Trophoblast cell (in vitro differentiated cells and primary cell): ENCODE results near the gene LRRTM1.
A peak's percentile ranks its signal among the peaks of the same experiment; 100 is the strongest.

Source experiments
- DNase-seq, 2 donors: peaks; one replicate each; pipeline ENCODE4 v3.0.0-alpha.2; 2016
- H2AFZ ChIP-seq: 2 replicates; pipeline ENCODE4 v1.6.1; 2013; ENCODE audit warnings: low read length, moderate library complexity, mild to moderate bottlenecking; ENCODE audit not compliant: insufficient read depth, poor library complexity
- H2AK5ac ChIP-seq: 2 replicates; pipeline ENCODE4 v1.6.1; 2013; ENCODE audit warnings: mild to moderate bottlenecking, low read length
- H2BK120ac ChIP-seq: 2 replicates; pipeline ENCODE4 v1.6.1; 2013; ENCODE audit warnings: low read length, mild to moderate bottlenecking, moderate library complexity; ENCODE audit not compliant: insufficient read depth, poor library complexity
- H2BK12ac ChIP-seq: 2 replicates; pipeline ENCODE4 v1.6.1; 2013; ENCODE audit warnings: mild to moderate bottlenecking, low read length, moderate library complexity
- H2BK5ac ChIP-seq: 2 replicates; pipeline ENCODE4 v1.6.1; 2013; ENCODE audit warnings: low read length, low read depth, moderate library complexity, mild to moderate bottlenecking; ENCODE audit not compliant: poor library complexity
- H3K14ac ChIP-seq: 2 replicates; pipeline ENCODE4 v1.6.1; 2013; ENCODE audit warnings: mild to moderate bottlenecking, low read length
- H3K18ac ChIP-seq: 2 replicates; pipeline ENCODE4 v1.6.1; 2013; ENCODE audit warnings: mild to moderate bottlenecking, low read length
- H3K23ac ChIP-seq: 2 replicates; pipeline ENCODE4 v1.6.1; 2013; ENCODE audit warnings: low read length
- H3K27ac ChIP-seq: 2 replicates; pipeline ENCODE4 v1.5.1; 2013; ENCODE audit warnings: low read depth, mild to moderate bottlenecking, inconsistent platforms, low read length, moderate library complexity
- H3K27me3 ChIP-seq: 2 replicates; pipeline ENCODE4 v1.6.1; 2013; ENCODE audit warnings: inconsistent platforms, mild to moderate bottlenecking, low read length, moderate library complexity; ENCODE audit not compliant: insufficient read depth
- H3K36me3 ChIP-seq, 2 experiments: 1 replicate in 1 of 2; 2 replicates in 1 of 2; pipeline ENCODE4 v1.6.1; 2013; ENCODE audit warnings: low read length in 2 of 2, mild to moderate bottlenecking in 2 of 2, moderate library complexity in 1 of 2; ENCODE audit not compliant: insufficient read depth in 2 of 2, control insufficient read depth in 1 of 2
- H3K4ac ChIP-seq: 2 replicates; pipeline ENCODE4 v1.6.1; 2013; ENCODE audit warnings: low read depth, mild to moderate bottlenecking, low read length, moderate library complexity
- H3K4me1 ChIP-seq, 2 experiments: 1 replicate in 1 of 2; 2 replicates in 1 of 2; pipeline ENCODE4 v1.6.1; 2013; ENCODE audit warnings: low read length in 2 of 2, mild to moderate bottlenecking in 2 of 2, moderate library complexity in 1 of 2; ENCODE audit not compliant: insufficient read depth in 2 of 2, control insufficient read depth in 1 of 2
- H3K4me2 ChIP-seq: 2 replicates; pipeline ENCODE4 v1.6.1; 2013; ENCODE audit warnings: inconsistent platforms, mild to moderate bottlenecking, low read length, moderate library complexity
- H3K4me3 ChIP-seq: 2 replicates; pipeline ENCODE4 v1.5.1; 2013; ENCODE audit warnings: mild to moderate bottlenecking, low read depth, low read length, inconsistent platforms
- H3K79me1 ChIP-seq: one replicate; pipeline ENCODE4 v1.6.1; 2013; ENCODE audit warnings: low read length
- H3K79me2 ChIP-seq: 2 replicates; pipeline ENCODE4 v1.6.1; 2013; ENCODE audit warnings: low read length, mild to moderate bottlenecking; ENCODE audit not compliant: control insufficient read depth, insufficient read depth, poor library complexity
- H3K9ac ChIP-seq: 2 replicates; pipeline ENCODE4 v1.6.1; 2013; ENCODE audit warnings: mild to moderate bottlenecking, low read length
- H3K9me3 ChIP-seq: 2 replicates; pipeline ENCODE4 v1.6.1; 2013; ENCODE audit warnings: low read depth, mild to moderate bottlenecking, control low read depth, inconsistent platforms, low read length; ENCODE audit not compliant: insufficient read depth
- H4K12ac ChIP-seq: 2 replicates; pipeline ENCODE4 v1.6.1; 2013; ENCODE audit warnings: low read depth, mild to moderate bottlenecking, low read length, moderate library complexity
- H4K8ac ChIP-seq: 2 replicates; pipeline ENCODE4 v1.6.1; 2013; ENCODE audit warnings: low read depth, mild to moderate bottlenecking, low read length, moderate library complexity
- H4K91ac ChIP-seq: one replicate; pipeline ENCODE4 v1.6.1; 2013; ENCODE audit warnings: low read depth, mild to moderate bottlenecking, low read length, moderate library complexity
- WGBS: extraction: QIAGEN DNeasy Blood & Tissue Kit; methylation state at CpG from one replicate; pipeline ENCODE4 v1.1.7; 2013; ENCODE audit warnings: missing lambda C conversion rate; ENCODE audit not compliant: insufficient read length, insufficient coverage; ENCODE audit errors: extremely low coverage; 5-methylcytosine and 5-hydroxymethylcytosine counted together

LRRTM1 gene

GRCh38 chr2:80302314-80303005, 2.1 kb downstream of the LRRTM1 start:
- no peak overlapping the region for H2BK12ac ChIP-seq
- H3K79me1 ChIP-seq = no peaks in the 10 kb centered on the region
- no peak for DNase-seq
- H4K8ac ChIP-seq = no peak overlapping the region
- peaks cover 32% of the 10 kb centered on the region for H3K27me3 ChIP-seq
- H3K4me2 ChIP-seq = peak overlapping the region; percentile 11
- H3K27ac ChIP-seq = no peak overlapping the region
- no peak overlapping the region for H3K4ac ChIP-seq
- no peak overlapping the region for H2AFZ ChIP-seq
- H3K18ac ChIP-seq = no peak overlapping the region
- no peak overlapping the region for H3K14ac ChIP-seq
- peak overlapping the region; percentile 8 for H3K4me3 ChIP-seq
- H2BK120ac ChIP-seq = no peak overlapping the region
- H3K36me3 ChIP-seq = no peaks in the 10 kb centered on the region
- H3K23ac ChIP-seq = no peak overlapping the region
- no CpG with 5 or more reads among the region's 50 CpGs for WGBS
- H2BK5ac ChIP-seq = no peak overlapping the region
- H3K9ac ChIP-seq = no peak overlapping the region
- H4K91ac ChIP-seq = no peak overlapping the region
- no peak overlapping the region for H2AK5ac ChIP-seq
- H4K12ac ChIP-seq = no peak overlapping the region
- H3K4me1 ChIP-seq = peaks cover 6 to 9% of the 10 kb centered on the region in 2 experiments
- H3K79me2 ChIP-seq = no peaks in the 10 kb centered on the region
- H3K9me3 ChIP-seq = peaks cover 5% of the 10 kb centered on the region

DNA sequence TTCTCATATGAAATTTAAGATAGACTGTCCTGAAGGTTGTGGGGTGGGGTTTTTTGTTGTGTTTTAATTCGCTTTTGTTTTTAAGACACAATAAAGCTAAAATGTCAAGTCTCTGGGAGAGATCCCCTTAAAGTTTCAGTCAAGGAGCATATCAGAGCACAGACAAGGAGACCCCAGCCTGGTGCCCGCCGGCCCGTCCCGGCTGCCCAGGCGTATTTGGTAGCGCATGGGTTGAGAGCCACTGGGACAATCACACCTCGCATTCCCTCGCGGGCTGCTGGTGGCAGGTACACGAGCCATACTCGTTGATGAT, 2.6 kb downstream of the LRRTM1 start:
- Histone ChIP-seq H3K27ac (no peak overlapping the region), H3K23ac (no peak overlapping the region), H2BK12ac (no peak overlapping the region), H3K4ac (no peak overlapping the region), H3K27me3 (peaks cover 32% of the 10 kb centered on the region), H2AFZ (no peak overlapping the region), H4K12ac (no peak overlapping the region), H3K4me1 (peaks cover 6 to 9% of the 10 kb centered on the region in 2 experiments), H3K79me1 (no peaks in the 10 kb centered on the region), H4K8ac (no peak overlapping the region), H3K14ac (no peak overlapping the region), H3K36me3 (no peaks in the 10 kb centered on the region), H2BK120ac (no peak overlapping the region), H3K9ac (no peak overlapping the region), H3K4me2 (no peak overlapping the region), H3K79me2 (no peaks in the 10 kb centered on the region), H4K91ac (no peak overlapping the region), H3K4me3 (no peak overlapping the region), H3K18ac (no peak overlapping the region), H2BK5ac (no peak overlapping the region), H2AK5ac (no peak overlapping the region), H3K9me3 (peaks cover 5% of the 10 kb centered on the region)
- DNase-seq = no peak
- WGBS = no CpG with 5 or more reads among the region's 12 CpGs

DNA sequence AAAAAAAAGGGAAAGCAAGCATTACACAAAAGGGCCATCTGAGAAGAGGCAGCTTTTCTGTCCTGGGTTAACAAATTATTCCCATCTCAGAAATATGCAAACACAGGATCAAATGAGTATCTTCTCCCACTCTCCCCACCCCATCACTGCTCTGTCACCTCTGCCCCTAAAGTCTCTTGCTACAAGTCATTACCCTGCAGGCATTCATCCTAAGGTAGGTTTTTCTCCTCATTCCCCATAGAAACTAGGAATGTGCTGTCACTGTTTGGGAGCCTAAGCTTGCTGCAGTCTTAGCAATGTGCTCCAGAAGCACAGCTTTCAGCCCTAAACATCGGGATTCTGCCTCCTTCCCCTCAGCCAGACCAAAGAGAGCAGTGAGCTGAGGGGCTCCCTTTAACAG, 3.6 kb downstream of the LRRTM1 start:
- no peak overlapping the region for H3K18ac ChIP-seq
- no peaks in the 10 kb centered on the region for H3K79me2 ChIP-seq
- whole genome bisulfite sequencing = no CpG with 5 or more reads among the region's 1 CpG

GRCh38 chr2:80300346-80300745, 4.2 kb downstream of the LRRTM1 start:
- Histone ChIP-seq H3K4me3 (no peak overlapping the region), H3K9ac (no peak overlapping the region), H2BK120ac (no peak overlapping the region), H4K91ac (no peak overlapping the region), H3K4me2 (no peak overlapping the region), H3K27ac (no peak overlapping the region), H3K4ac (no peak overlapping the region), H3K9me3 (peaks cover 5% of the 10 kb centered on the region), H3K23ac (no peak overlapping the region), H2BK5ac (no peak overlapping the region), H2AK5ac (no peak overlapping the region), H3K27me3 (peaks cover 27% of the 10 kb centered on the region), H3K14ac (no peak overlapping the region), H4K12ac (no peak overlapping the region), H2AFZ (no peak overlapping the region), H3K18ac (no peak overlapping the region), H2BK12ac (no peak overlapping the region), H3K79me2 (no peaks in the 10 kb centered on the region), H3K36me3 (no peaks in the 10 kb centered on the region), H3K4me1 (peaks cover 6 to 9% of the 10 kb centered on the region in 2 experiments), H3K79me1 (no peaks in the 10 kb centered on the region), H4K8ac (no peak overlapping the region)
- no peak for DNase-seq
- WGBS = no CpG with 5 or more reads among the region's 1 CpG

More for the DNA sequence above, 3.6 kb downstream of the LRRTM1 start:
- H3K36me3 ChIP-seq = no peaks in the 10 kb centered on the region
- H3K4me3 ChIP-seq = no peak overlapping the region
- H3K23ac ChIP-seq = no peak overlapping the region
- DNase-seq = no peak
- H3K9ac ChIP-seq = no peak overlapping the region
- H4K8ac ChIP-seq = no peak overlapping the region
- no peak overlapping the region for H4K91ac ChIP-seq
- H2AFZ ChIP-seq = no peak overlapping the region
- no peak overlapping the region for H3K4ac ChIP-seq
- no peak overlapping the region for H2BK12ac ChIP-seq
- H2BK120ac ChIP-seq = no peak overlapping the region
- no peak overlapping the region for H2BK5ac ChIP-seq
- no peaks in the 10 kb centered on the region for H3K79me1 ChIP-seq
- H3K14ac ChIP-seq = no peak overlapping the region
- no peak overlapping the region for H2AK5ac ChIP-seq
- H3K27me3 ChIP-seq = peaks cover 32% of the 10 kb centered on the region
- H3K27ac ChIP-seq = no peak overlapping the region
- H3K9me3 ChIP-seq = peaks cover 5% of the 10 kb centered on the region
- H3K4me1 ChIP-seq = peaks cover 6 to 9% of the 10 kb centered on the region in 2 experiments
- no peak overlapping the region for H3K4me2 ChIP-seq
- H4K12ac ChIP-seq = no peak overlapping the region
